ENCODE results near the gene RAB44. TPM values are rescaled to one million over a fixed set of nuclear protein-coding genes. Genes with fewer than 3 reads are reported as not detected.
A peak's percentile ranks its signal among the peaks of the same experiment; 100 is the strongest.

The RAB44 gene
- total RNA-seq, 1 donor from 2014 or later, result under 0.01 TPM

- Histone ChIP-seq H3K27me3 (ENCODE audit: control insufficient read depth, insufficient read depth, low read length) (no peaks in the 10 kb centered on the region), H3K4me3 (ENCODE audit: low read depth, low read length) (no peak overlapping the region), H3K36me3 (ENCODE audit: control insufficient read depth, insufficient read depth, low read length) (no peaks in the 10 kb centered on the region)
- DNase-seq (ENCODE audit: low read depth) (no peak), FAIRE-seq (no peak)
- TF ChIP-seq, protein P1, sequence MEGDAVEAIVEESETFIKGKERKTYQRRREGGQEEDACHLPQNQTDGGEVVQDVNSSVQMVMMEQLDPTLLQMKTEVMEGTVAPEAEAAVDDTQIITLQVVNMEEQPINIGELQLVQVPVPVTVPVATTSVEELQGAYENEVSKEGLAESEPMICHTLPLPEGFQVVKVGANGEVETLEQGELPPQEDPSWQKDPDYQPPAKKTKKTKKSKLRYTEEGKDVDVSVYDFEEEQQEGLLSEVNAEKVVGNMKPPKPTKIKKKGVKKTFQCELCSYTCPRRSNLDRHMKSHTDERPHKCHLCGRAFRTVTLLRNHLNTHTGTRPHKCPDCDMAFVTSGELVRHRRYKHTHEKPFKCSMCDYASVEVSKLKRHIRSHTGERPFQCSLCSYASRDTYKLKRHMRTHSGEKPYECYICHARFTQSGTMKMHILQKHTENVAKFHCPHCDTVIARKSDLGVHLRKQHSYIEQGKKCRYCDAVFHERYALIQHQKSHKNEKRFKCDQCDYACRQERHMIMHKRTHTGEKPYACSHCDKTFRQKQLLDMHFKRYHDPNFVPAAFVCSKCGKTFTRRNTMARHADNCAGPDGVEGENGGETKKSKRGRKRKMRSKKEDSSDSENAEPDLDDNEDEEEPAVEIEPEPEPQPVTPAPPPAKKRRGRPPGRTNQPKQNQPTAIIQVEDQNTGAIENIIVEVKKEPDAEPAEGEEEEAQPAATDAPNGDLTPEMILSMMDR (IDR thresholded peaks at IDR 0.05; ENCODE audit: insufficient read depth, low read length, severe bottlenecking), result no peak
Measured at GRCh38 chr6:36737043-36737785, 39.6 kb downstream of the RAB44 start.

DNA sequence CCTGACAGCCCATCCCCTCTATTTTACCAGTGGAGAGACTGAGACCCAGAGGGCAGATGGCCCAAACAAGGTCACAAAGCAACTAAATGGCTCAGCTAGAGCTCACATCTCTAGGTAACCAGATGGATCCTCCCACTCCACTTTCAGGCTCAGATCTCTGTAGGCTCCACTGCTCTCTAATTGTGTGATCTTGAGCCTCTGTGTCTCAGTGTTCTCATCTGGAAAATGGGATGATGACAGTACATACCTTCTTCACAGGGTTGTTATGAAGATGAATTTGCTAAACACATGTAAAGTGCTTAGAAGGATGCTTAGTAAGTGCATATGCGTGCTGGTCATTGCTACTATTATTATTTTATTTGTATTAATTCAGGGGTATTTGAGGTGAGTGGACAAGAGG is 40.5 kb downstream of the RAB44 start:
- FAIRE-seq, result no peak
- Histone ChIP-seq H3K27me3 (ENCODE audit: control insufficient read depth, insufficient read depth, low read length) (no peaks in the 10 kb centered on the region), H3K36me3 (ENCODE audit: control insufficient read depth, insufficient read depth, low read length) (no peaks in the 10 kb centered on the region), H3K4me3 (ENCODE audit: low read depth, low read length) (no peak overlapping the region)
- DNase-seq (ENCODE audit: low read depth), result no peak
- TF ChIP-seq, protein P1 (IDR thresholded peaks at IDR 0.05; ENCODE audit: insufficient read depth, low read length, severe bottlenecking), result no peak

- Histone ChIP-seq H3K27me3 (ENCODE audit: control insufficient read depth, insufficient read depth, low read length) (no peaks in the 10 kb centered on the region), H3K4me3 (ENCODE audit: low read depth, low read length) (no peak overlapping the region), H3K36me3 (ENCODE audit: control insufficient read depth, insufficient read depth, low read length) (no peaks in the 10 kb centered on the region)
- TF ChIP-seq, protein P1 (IDR thresholded peaks at IDR 0.05; ENCODE audit: insufficient read depth, low read length, severe bottlenecking), result no peak
- DNase-seq (ENCODE audit: low read depth) (peak; percentile 66), FAIRE-seq (peak; percentile 32)
Measured at GRCh38 chr6:36739947-36740817, 42.6 kb downstream of the RAB44 start.

- no peak for FAIRE-seq
- Histone ChIP-seq H3K27me3 (ENCODE audit: control insufficient read depth, insufficient read depth, low read length) (no peaks in the 10 kb centered on the region), H3K4me3 (ENCODE audit: low read depth, low read length) (no peak overlapping the region), H3K36me3 (ENCODE audit: control insufficient read depth, insufficient read depth, low read length) (no peaks in the 10 kb centered on the region)
- DNase-seq (ENCODE audit: low read depth), result no peak
- TF ChIP-seq, protein P1 (IDR thresholded peaks at IDR 0.05; ENCODE audit: insufficient read depth, low read length, severe bottlenecking), result no peak
Measured at GRCh38 chr6:36740818-36741179, 43.2 kb downstream of the RAB44 start.

DNA sequence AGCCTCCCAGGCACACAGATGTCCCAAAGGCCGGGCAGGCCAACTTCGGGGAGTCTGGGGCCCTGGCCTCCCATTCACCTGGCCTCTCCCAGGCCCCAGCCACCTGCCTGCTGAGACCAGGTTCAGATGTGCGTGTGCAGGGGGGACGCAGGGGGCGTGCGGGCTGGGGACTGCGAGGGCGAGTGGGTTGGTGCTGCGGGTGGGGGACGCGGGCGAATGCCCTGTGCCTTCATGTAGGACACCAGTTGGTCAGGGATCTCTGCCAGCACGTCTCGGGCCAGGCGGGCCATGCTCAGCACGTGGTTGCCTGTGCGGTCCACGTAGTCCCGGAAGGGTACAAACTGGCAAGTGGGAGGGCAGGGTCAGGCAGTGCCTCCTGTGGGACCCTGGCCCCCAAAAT is 44.5 kb downstream of the RAB44 start:
- no peak overlapping the region for H3K4me3 ChIP-seq (ENCODE audit: low read depth, low read length)
- DNase-seq (ENCODE audit: low read depth) (no peak), FAIRE-seq (no peak)
- no peaks in the 10 kb centered on the region for H3K27me3 ChIP-seq (ENCODE audit: control insufficient read depth, insufficient read depth, low read length)
- TF ChIP-seq, protein P1 (IDR thresholded peaks at IDR 0.05; ENCODE audit: insufficient read depth, low read length, severe bottlenecking), result no peak
- no peaks in the 10 kb centered on the region for H3K36me3 ChIP-seq (ENCODE audit: control insufficient read depth, insufficient read depth, low read length)
